H9 (cell line): ENCODE data around the gene BSPRY. TPM values are rescaled to one million over a fixed set of nuclear protein-coding genes. Genes with fewer than 3 reads are reported as not detected.

Experiments
- DNase-seq: peaks from one replicate; pipeline ENCODE4 v3.0.0-alpha.2; 2017
- H2AFZ ChIP-seq: one replicate; pipeline ENCODE4 v1.6.1; 2013; ENCODE audit warnings: mild to moderate bottlenecking, low read length, control low read depth, moderate library complexity
- H2AK5ac ChIP-seq: 2 replicates; pipeline ENCODE4 v1.6.1; 2013; ENCODE audit warnings: low read length, control low read depth, mixed read lengths; ENCODE audit not compliant: insufficient read length
- H2BK120ac ChIP-seq: one replicate; pipeline ENCODE4 v1.6.1; 2013; ENCODE audit warnings: low read depth, mild to moderate bottlenecking, low read length, control low read depth, inconsistent platforms; ENCODE audit not compliant: poor library complexity, severe bottlenecking
- H2BK12ac ChIP-seq: 2 replicates; pipeline ENCODE4 v1.6.1; 2013; ENCODE audit warnings: low read length, control low read depth, mixed read lengths, low read depth; ENCODE audit not compliant: insufficient read length
- H2BK15ac ChIP-seq: 2 replicates; pipeline ENCODE4 v1.6.1; 2013; ENCODE audit warnings: low read depth, low read length, control low read depth
- H2BK20ac ChIP-seq: one replicate; pipeline ENCODE4 v1.6.1; 2013; ENCODE audit warnings: low read depth, mild to moderate bottlenecking, low read length, control low read depth, inconsistent platforms; ENCODE audit not compliant: poor library complexity, severe bottlenecking
- H2BK5ac ChIP-seq: 2 replicates; pipeline ENCODE4 v1.6.1; 2013; ENCODE audit warnings: low read length, control low read depth, mixed read lengths; ENCODE audit not compliant: insufficient read length
- H3K14ac ChIP-seq: 2 replicates; pipeline ENCODE4 v1.6.1; 2013; ENCODE audit warnings: low read length, control low read depth; ENCODE audit not compliant: insufficient read depth
- H3K18ac ChIP-seq: 2 replicates; pipeline ENCODE4 v1.6.1; 2013; ENCODE audit warnings: low read depth, mild to moderate bottlenecking, mixed read lengths, low read length, control low read depth; ENCODE audit not compliant: insufficient read length
- H3K23ac ChIP-seq: 2 replicates; pipeline ENCODE4 v1.6.1; 2013; ENCODE audit warnings: low read length, control low read depth, mixed read lengths, low read depth; ENCODE audit not compliant: insufficient read length
- H3K23me2 ChIP-seq: 2 replicates; pipeline ENCODE4 v1.6.1; 2013; ENCODE audit warnings: low read depth, mild to moderate bottlenecking, mixed read lengths, low read length, control low read depth; ENCODE audit not compliant: insufficient read length, poor library complexity, severe bottlenecking
- H3K27ac ChIP-seq: 2 replicates; pipeline ENCODE4 v1.5.1; 2013; ENCODE audit warnings: low read length, control low read depth, mixed read lengths, low read depth; ENCODE audit not compliant: insufficient read length
- H3K27me3 ChIP-seq: 2 replicates; pipeline ENCODE4 v1.6.1; 2013; ENCODE audit warnings: low read length, control low read depth, inconsistent platforms; ENCODE audit not compliant: insufficient read depth
- H3K4ac ChIP-seq: 2 replicates; pipeline ENCODE4 v1.6.1; 2013; ENCODE audit warnings: low read depth, mild to moderate bottlenecking, control low read depth, inconsistent platforms, low read length, moderate library complexity
- H3K4me1 ChIP-seq: 2 replicates; pipeline ENCODE4 v1.6.1; 2013; ENCODE audit warnings: low read length, control low read depth, inconsistent platforms; ENCODE audit not compliant: insufficient read depth
- H3K4me2 ChIP-seq: 2 replicates; pipeline ENCODE4 v1.6.1; 2013; ENCODE audit warnings: low read length, control low read depth, mixed read lengths; ENCODE audit not compliant: insufficient read length, insufficient read depth
- H3K56ac ChIP-seq: 2 replicates; pipeline ENCODE4 v1.6.1; 2013; ENCODE audit warnings: low read depth, mild to moderate bottlenecking, mixed read lengths, low read length, control low read depth; ENCODE audit not compliant: insufficient read length
- H3K79me1 ChIP-seq: 2 replicates; pipeline ENCODE4 v1.6.1; 2013; ENCODE audit warnings: low read depth, mild to moderate bottlenecking, moderate library complexity, low read length, control low read depth, inconsistent platforms; ENCODE audit not compliant: insufficient read depth, poor library complexity, severe bottlenecking
- H3K79me2 ChIP-seq: 2 replicates; pipeline ENCODE4 v1.6.1; 2013; ENCODE audit warnings: low read length, control low read depth, inconsistent platforms; ENCODE audit not compliant: insufficient read depth
- H3K9ac ChIP-seq: 2 replicates; pipeline ENCODE4 v1.6.1; 2013; ENCODE audit warnings: low read length, control low read depth, mixed read lengths; ENCODE audit not compliant: insufficient read length; ENCODE audit errors: extremely low read depth
- H3K9me3 ChIP-seq: one replicate; pipeline ENCODE4 v1.6.1; 2013; ENCODE audit warnings: low read depth, low read length, inconsistent platforms; ENCODE audit not compliant: control insufficient read depth
- H3T11ph ChIP-seq: one replicate; pipeline ENCODE4 v1.6.1; 2013; ENCODE audit warnings: mild to moderate bottlenecking, low read length, control low read depth, inconsistent platforms
- H4K20me1 ChIP-seq: one replicate; pipeline ENCODE4 v1.6.1; 2013; ENCODE audit not compliant: control insufficient read depth, insufficient read length, insufficient read depth
- H4K5ac ChIP-seq: 2 replicates; pipeline ENCODE4 v1.6.1; 2013; ENCODE audit warnings: low read depth, mild to moderate bottlenecking, mixed read lengths, low read length, control low read depth; ENCODE audit not compliant: insufficient read length
- H4K8ac ChIP-seq: replicated peaks from 2 replicates; pipeline ENCODE4 v1.6.1; 2013; ENCODE audit warnings: low read length, control low read depth, mixed read lengths, low read depth; ENCODE audit not compliant: insufficient read length
- H4K91ac ChIP-seq: 2 replicates; pipeline ENCODE4 v1.6.1; 2013; ENCODE audit warnings: low read depth, mild to moderate bottlenecking, moderate library complexity, mixed read lengths, low read length, control low read depth; ENCODE audit not compliant: insufficient read length
- H3K27ac Mint-ChIP-seq, 3 experiments: 2 replicates in 2 of 3; 3 replicates in 1 of 3; pipeline ENCODE4 v1.8.0; 2020 to 2021; ENCODE audit warnings: mixed read lengths in 3 of 3, mild to moderate bottlenecking in 1 of 3, moderate library complexity in 1 of 3
- H3K27me3 Mint-ChIP-seq: 2 replicates; pipeline ENCODE4 v1.8.0; 2021; ENCODE audit warnings: low read depth, mild to moderate bottlenecking, moderate library complexity, mixed read lengths
- H3K36me3 Mint-ChIP-seq, 3 experiments: 2 replicates in 2 of 3; 3 replicates in 1 of 3; pipeline ENCODE4 v1.8.0; 2020 to 2021; ENCODE audit warnings: low read depth in 3 of 3, mixed read lengths in 3 of 3; ENCODE audit not compliant: insufficient read depth in 1 of 3
- H3K4me1 Mint-ChIP-seq, 2 experiments: 2 replicates each; pipeline ENCODE4 v1.8.0; 2020; ENCODE audit warnings: mixed read lengths in 2 of 2
- H3K4me3 Mint-ChIP-seq, 2 experiments: 2 replicates in 1 of 2; 3 replicates in 1 of 2; pipeline ENCODE4 v1.8.0; 2020 to 2021; ENCODE audit warnings: mild to moderate bottlenecking in 2 of 2, mixed read lengths in 2 of 2, moderate library complexity in 1 of 2
- H3K9me3 Mint-ChIP-seq, 2 experiments: 2 replicates in 1 of 2; 3 replicates in 1 of 2; pipeline ENCODE4 v1.8.0; 2020; ENCODE audit warnings: mild to moderate bottlenecking in 2 of 2, mixed read lengths in 2 of 2, moderate library complexity in 1 of 2
- WGBS: extraction: QIAGEN DNeasy Blood & Tissue Kit; methylation state at CpG from one replicate; pipeline ENCODE4 v1.1.7; 2013; ENCODE audit warnings: missing lambda C conversion rate, low lambda C conversion rate, mixed read lengths; ENCODE audit not compliant: insufficient read length; ENCODE audit errors: extremely low coverage; 5-methylcytosine and 5-hydroxymethylcytosine counted together
- total RNA-seq: library from RNA; stranded (reverse); gene quantifications from 2 replicates; pipeline ENCODE4 v1.2.1, GENCODE V29; 2021
- TF ChIP-seq, protein P1 (sequence below): fragments of 200-600 bp; sonication (generic); conservative IDR thresholded peaks from 3 replicates; pipeline ENCODE4 v1.8.0; 2021; ENCODE audit warnings: antibody characterized with exemption, mild to moderate bottlenecking

BSPRY gene
- total RNA-seq, 1 experiment from 2014 or later: 4.5 TPM

DNA sequence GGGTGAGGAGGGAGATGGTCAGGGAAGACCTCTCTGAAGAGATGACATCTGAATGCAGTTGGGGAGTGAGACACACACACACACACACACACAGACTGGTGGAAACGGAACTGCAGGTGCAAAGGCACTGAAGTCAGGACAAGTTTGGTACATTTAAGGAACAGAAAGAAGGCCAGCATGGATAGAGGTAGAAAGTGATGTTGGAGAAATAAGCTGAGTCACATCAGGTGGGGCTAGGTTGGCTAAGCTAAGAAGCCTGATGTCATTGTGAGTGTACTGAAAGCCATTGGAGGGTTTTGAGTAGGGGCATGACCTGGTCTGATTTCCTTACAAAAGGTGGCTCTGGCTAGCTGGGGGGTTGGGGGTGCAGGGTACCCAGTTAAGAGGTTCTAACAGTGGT lies 3.1 kb downstream of the BSPRY start:
- Histone ChIP-seq H3K79me1 (no peaks in the 10 kb centered on the region), H3T11ph (no peak overlapping the region), H3K9me3 (no peaks in the 10 kb centered on the region), H3K56ac (peak overlapping the region; percentile 64), H4K20me1 (no peaks in the 10 kb centered on the region), H3K4me1 (peaks cover 2% of the 10 kb centered on the region; the same call in 1 of the 2 replicates), H3K23ac (no peak overlapping the region), H2BK12ac (no peak overlapping the region), H3K27ac (no peak overlapping the region), H3K23me2 (peaks cover 9% of the 10 kb centered on the region), H3K79me2 (no peaks in the 10 kb centered on the region), H3K18ac (peak overlapping the region; percentile 77), H2AK5ac (no peak overlapping the region), H2BK15ac (no peak overlapping the region), H4K5ac (no peak overlapping the region), H4K8ac (no peak overlapping the region), H3K14ac (no peak overlapping the region), H3K4me2 (no peak overlapping the region), H2BK120ac (no peak overlapping the region), H2BK20ac (no peak overlapping the region), H4K91ac (peak overlapping the region; percentile 13), H3K27me3 (no peaks in the 10 kb centered on the region), H2BK5ac (no peak overlapping the region), H3K4ac (no peak overlapping the region), H3K9ac (no peak overlapping the region), H2AFZ (no peak overlapping the region)
- WGBS: no CpG with 5 or more reads among the region's 1 CpG
- no peaks in the 10 kb centered on the region; a peak in 1 of 7 replicates for H3K36me3 Mint-ChIP-seq
- H3K27me3 Mint-ChIP-seq: peaks cover 34% of the 10 kb centered on the region
- peaks cover 18 to 20% of the 10 kb centered on the region in 2 experiments for H3K4me1 Mint-ChIP-seq
- H3K27ac Mint-ChIP-seq: no peak overlapping the region
- DNase-seq: no peak
- TF ChIP-seq, protein P1, sequence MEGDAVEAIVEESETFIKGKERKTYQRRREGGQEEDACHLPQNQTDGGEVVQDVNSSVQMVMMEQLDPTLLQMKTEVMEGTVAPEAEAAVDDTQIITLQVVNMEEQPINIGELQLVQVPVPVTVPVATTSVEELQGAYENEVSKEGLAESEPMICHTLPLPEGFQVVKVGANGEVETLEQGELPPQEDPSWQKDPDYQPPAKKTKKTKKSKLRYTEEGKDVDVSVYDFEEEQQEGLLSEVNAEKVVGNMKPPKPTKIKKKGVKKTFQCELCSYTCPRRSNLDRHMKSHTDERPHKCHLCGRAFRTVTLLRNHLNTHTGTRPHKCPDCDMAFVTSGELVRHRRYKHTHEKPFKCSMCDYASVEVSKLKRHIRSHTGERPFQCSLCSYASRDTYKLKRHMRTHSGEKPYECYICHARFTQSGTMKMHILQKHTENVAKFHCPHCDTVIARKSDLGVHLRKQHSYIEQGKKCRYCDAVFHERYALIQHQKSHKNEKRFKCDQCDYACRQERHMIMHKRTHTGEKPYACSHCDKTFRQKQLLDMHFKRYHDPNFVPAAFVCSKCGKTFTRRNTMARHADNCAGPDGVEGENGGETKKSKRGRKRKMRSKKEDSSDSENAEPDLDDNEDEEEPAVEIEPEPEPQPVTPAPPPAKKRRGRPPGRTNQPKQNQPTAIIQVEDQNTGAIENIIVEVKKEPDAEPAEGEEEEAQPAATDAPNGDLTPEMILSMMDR: no peak
- no peak overlapping the region for H3K4me3 Mint-ChIP-seq
- no peaks in the 10 kb centered on the region for H3K9me3 Mint-ChIP-seq
